HEK293 (cell line): ENCODE data around the gene EVC2.

ENCODE experiments used
- CTCF ChIA-PET: fragments of 350-600 bp; formaldehyde crosslinking; extraction: SDS; loops from one replicate; lab custom pipeline; 2021; ENCODE audit warnings: antibody characterized with exemption; lab: Yijun Ruan, JAX
- POLR2A ChIA-PET: fragments of 300-600 bp; formaldehyde crosslinking; extraction: SDS; loops from one replicate; lab custom pipeline; 2020; ENCODE audit warnings: antibody characterized with exemption, inconsistent platforms; lab: Yijun Ruan, JAX
- H3K27ac ChIP-seq: fragments of 200-500 bp; sonication (Bioruptor generic); 2 replicates; pipeline ENCODE4 v1.5.1; 2014; ENCODE audit warnings: low read depth, low read length, control low read depth, inconsistent platforms; ENCODE audit errors: extremely low read depth
- H3K36me3 ChIP-seq, 2 experiments: fragments of 200-500 bp in 1 of 2; sonication (Bioruptor generic) in 1 of 2; 1 replicate in 1 of 2; 2 replicates in 1 of 2; pipeline ENCODE4 v1.5.1; 2014 to 2017; ENCODE audit warnings: inconsistent platforms in 2 of 2, low read length in 2 of 2; ENCODE audit not compliant: control insufficient read depth in 2 of 2, insufficient read depth in 1 of 2
- H3K4me1 ChIP-seq: fragments of 200-500 bp; sonication (Bioruptor generic); 2 replicates; pipeline ENCODE4 v1.5.1; 2014; ENCODE audit warnings: mild to moderate bottlenecking, low read length, inconsistent platforms; ENCODE audit not compliant: control insufficient read depth, insufficient read depth
- H3K4me3 ChIP-seq: 2 replicates; pipeline ENCODE4 v1.5.1; 2011; ENCODE audit warnings: low read depth, mild to moderate bottlenecking, control low read depth, low read length, moderate library complexity
- H3K9me3 ChIP-seq: fragments of 200-500 bp; sonication (Bioruptor generic); 2 replicates; pipeline ENCODE4 v1.5.1; 2014; ENCODE audit warnings: low read depth, low read length, inconsistent platforms; ENCODE audit not compliant: control insufficient read depth, insufficient read depth
- BCL11A ChIP-seq: fragments of 450-650 bp; formaldehyde crosslinking; IDR thresholded peaks from 2 replicates; pipeline ENCODE4 v1.5.1; 2016; ENCODE audit warnings: low read depth, missing biosample characterization, missing genetic modification characterization
- GFI1B ChIP-seq: fragments of 450-650 bp; formaldehyde crosslinking; IDR thresholded peaks from 2 replicates; pipeline ENCODE4 v1.5.1; 2016; ENCODE audit warnings: missing biosample characterization, missing genetic modification characterization
- KLF10 ChIP-seq: fragments of 450-650 bp; IDR thresholded peaks from 2 replicates; pipeline ENCODE4 v1.5.1; 2018; ENCODE audit warnings: missing biosample characterization, mild to moderate bottlenecking, missing genetic modification characterization
- KLF7 ChIP-seq: fragments of 450-650 bp; formaldehyde crosslinking; IDR thresholded peaks from 2 replicates; pipeline ENCODE4 v1.5.1; 2016; ENCODE audit warnings: missing biosample characterization, missing genetic modification characterization, borderline replicate concordance
- MEIS1 ChIP-seq: sonication (generic); formaldehyde crosslinking; IDR thresholded peaks from 2 replicates; pipeline ENCODE4 v1.8.1; 2022; ENCODE audit warnings: missing genetic modification reagents, mild to moderate bottlenecking, borderline replicate concordance
- TCF7L2 ChIP-seq: IDR thresholded peaks from 2 replicates; pipeline ENCODE4 v1.6.1; 2011; ENCODE audit warnings: low read depth, mild to moderate bottlenecking, inconsistent platforms, low read length, moderate library complexity, borderline replicate concordance
- YY1 ChIP-seq: fragments of 450-650 bp; formaldehyde crosslinking; IDR thresholded peaks from 2 replicates; pipeline ENCODE4 v1.5.1; 2018; ENCODE audit warnings: missing biosample characterization, missing genetic modification characterization
- ZNF274 ChIP-seq, 2 experiments: fragments of 200-500 bp in 1 of 2; fragments of 450-650 bp in 1 of 2; sonication (Bioruptor generic) in 1 of 2; formaldehyde crosslinking in 1 of 2; IDR thresholded peaks; 2 replicates each; pipeline versions ENCODE4 v1.5.1 to v1.6.1; 2014 to 2016; ENCODE audit warnings: borderline replicate concordance in 1 of 2, inconsistent platforms in 1 of 2, low read length in 1 of 2, missing biosample characterization in 1 of 2, missing genetic modification characterization in 1 of 2
- ZNF341 ChIP-seq: fragments of 450-650 bp; formaldehyde crosslinking; IDR thresholded peaks from 2 replicates; pipeline ENCODE4; 2016; ENCODE audit warnings: low read depth, missing biosample characterization, missing genetic modification characterization
- ZNF354C ChIP-seq: fragments of 450-650 bp; formaldehyde crosslinking; IDR thresholded peaks from 2 replicates; pipeline ENCODE4 v1.5.1; 2016; ENCODE audit warnings: missing biosample characterization, missing genetic modification characterization, low read depth, borderline replicate concordance
- ZNF391 ChIP-seq: fragments of 450-650 bp; formaldehyde crosslinking; IDR thresholded peaks from 2 replicates; pipeline ENCODE4 v1.5.1; 2016; ENCODE audit warnings: low read depth, missing biosample characterization, missing genetic modification characterization, borderline replicate concordance
- ZNF501 ChIP-seq: fragments of 450-650 bp; formaldehyde crosslinking; IDR thresholded peaks from 2 replicates; pipeline ENCODE4 v1.5.1; 2016; ENCODE audit warnings: missing biosample characterization, missing genetic modification characterization
- ZNF544 ChIP-seq: fragments of 450-650 bp; formaldehyde crosslinking; IDR thresholded peaks from 2 replicates; pipeline ENCODE4 v1.5.0; 2017; ENCODE audit warnings: missing biosample characterization, missing genetic modification characterization
- ZNF549 ChIP-seq: fragments of 450-650 bp; IDR thresholded peaks from 2 replicates; pipeline ENCODE4 v1.5.1; 2018; ENCODE audit warnings: missing biosample characterization, missing genetic modification characterization, mild to moderate bottlenecking, inconsistent platforms, moderate library complexity
- ZNF830 ChIP-seq: fragments of 450-650 bp; IDR thresholded peaks from 2 replicates; pipeline ENCODE4 v1.5.0; 2018; ENCODE audit warnings: missing biosample characterization, missing genetic modification characterization, low read depth, mild to moderate bottlenecking, moderate library complexity
- TF ChIP-seq, protein P1 (sequence below): fragments of 450-650 bp; formaldehyde crosslinking; conservative IDR thresholded peaks from 2 replicates; pipeline ENCODE4 v1.5.1; 2016; ENCODE audit warnings: low read depth, missing biosample characterization, missing genetic modification characterization
- TF ChIP-seq, protein P2 (sequence below): fragments of 450-650 bp; formaldehyde crosslinking; IDR thresholded peaks from 2 replicates; pipeline ENCODE4 v1.5.1; 2016; ENCODE audit warnings: missing biosample characterization, missing genetic modification characterization
- TF ChIP-seq, protein P3 (sequence below): fragments of 450-650 bp; formaldehyde crosslinking; IDR thresholded peaks from 2 replicates; pipeline ENCODE4 v1.5.1; 2016; ENCODE audit warnings: missing biosample characterization, missing genetic modification characterization
- TF ChIP-seq, protein P4 (sequence below): fragments of 450-650 bp; formaldehyde crosslinking; optimal IDR thresholded peaks from 2 replicates; pipeline ENCODE3; 2016; ENCODE audit warnings: missing biosample characterization, mild to moderate bottlenecking, missing genetic modification characterization
- TF ChIP-seq, protein P5 (sequence below): fragments of 450-650 bp; formaldehyde crosslinking; IDR thresholded peaks from 2 replicates; pipeline ENCODE4 v1.5.1; 2017; ENCODE audit warnings: missing biosample characterization, missing genetic modification characterization

The EVC2 gene

DNA sequence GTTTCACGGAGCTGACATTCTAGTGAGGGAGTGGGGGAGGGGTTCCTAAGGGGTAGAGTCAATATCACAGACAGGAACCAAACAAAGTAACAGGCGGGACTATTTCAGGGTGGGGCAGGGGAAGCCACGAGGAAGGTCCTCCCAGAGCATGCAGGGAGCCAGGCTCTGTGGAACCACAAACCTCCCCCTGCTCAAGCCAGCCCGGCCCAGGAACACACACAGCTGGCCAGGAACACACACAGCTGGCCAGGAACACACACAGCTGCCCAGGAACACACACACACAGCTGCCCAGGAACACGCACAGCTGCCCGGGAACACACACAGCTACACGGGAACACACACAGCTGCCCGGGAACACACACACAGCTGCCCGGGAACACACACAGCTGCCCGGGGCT lies 24.8 kb downstream of the EVC2 start (continued):
- TF ChIP-seq, protein P1, sequence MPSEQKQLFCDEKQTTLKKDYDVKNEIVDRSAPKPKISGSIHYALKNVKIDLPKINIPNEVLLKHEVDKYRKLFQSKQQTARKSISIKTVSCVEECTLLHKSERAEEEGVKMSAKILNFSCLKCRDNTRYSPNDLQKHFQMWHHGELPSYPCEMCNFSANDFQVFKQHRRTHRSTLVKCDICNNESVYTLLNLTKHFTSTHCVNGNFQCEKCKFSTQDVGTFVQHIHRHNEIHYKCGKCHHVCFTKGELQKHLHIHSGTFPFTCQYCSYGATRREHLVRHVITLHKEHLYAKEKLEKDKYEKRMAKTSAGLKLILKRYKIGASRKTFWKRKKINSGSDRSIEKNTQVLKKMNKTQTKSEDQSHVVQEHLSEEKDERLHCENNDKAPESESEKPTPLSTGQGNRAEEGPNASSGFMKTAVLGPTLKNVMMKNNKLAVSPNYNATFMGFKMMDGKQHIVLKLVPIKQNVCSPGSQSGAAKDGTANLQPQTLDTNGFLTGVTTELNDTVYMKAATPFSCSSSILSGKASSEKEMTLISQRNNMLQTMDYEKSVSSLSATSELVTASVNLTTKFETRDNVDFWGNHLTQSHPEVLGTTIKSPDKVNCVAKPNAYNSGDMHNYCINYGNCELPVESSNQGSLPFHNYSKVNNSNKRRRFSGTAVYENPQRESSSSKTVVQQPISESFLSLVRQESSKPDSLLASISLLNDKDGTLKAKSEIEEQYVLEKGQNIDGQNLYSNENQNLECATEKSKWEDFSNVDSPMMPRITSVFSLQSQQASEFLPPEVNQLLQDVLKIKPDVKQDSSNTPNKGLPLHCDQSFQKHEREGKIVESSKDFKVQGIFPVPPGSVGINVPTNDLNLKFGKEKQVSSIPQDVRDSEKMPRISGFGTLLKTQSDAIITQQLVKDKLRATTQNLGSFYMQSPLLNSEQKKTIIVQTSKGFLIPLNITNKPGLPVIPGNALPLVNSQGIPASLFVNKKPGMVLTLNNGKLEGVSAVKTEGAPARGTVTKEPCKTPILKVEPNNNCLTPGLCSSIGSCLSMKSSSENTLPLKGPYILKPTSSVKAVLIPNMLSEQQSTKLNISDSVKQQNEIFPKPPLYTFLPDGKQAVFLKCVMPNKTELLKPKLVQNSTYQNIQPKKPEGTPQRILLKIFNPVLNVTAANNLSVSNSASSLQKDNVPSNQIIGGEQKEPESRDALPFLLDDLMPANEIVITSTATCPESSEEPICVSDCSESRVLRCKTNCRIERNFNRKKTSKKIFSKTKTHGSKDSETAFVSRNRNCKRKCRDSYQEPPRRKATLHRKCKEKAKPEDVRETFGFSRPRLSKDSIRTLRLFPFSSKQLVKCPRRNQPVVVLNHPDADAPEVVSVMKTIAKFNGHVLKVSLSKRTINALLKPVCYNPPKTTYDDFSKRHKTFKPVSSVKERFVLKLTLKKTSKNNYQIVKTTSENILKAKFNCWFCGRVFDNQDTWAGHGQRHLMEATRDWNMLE (tag by site-specific recombination), result no peak
- TF ChIP-seq BCL11A, result no peak
- TF ChIP-seq ZNF549 (tag by site-specific recombination), result no peak
- TF ChIP-seq KLF7, result no peak

DNA sequence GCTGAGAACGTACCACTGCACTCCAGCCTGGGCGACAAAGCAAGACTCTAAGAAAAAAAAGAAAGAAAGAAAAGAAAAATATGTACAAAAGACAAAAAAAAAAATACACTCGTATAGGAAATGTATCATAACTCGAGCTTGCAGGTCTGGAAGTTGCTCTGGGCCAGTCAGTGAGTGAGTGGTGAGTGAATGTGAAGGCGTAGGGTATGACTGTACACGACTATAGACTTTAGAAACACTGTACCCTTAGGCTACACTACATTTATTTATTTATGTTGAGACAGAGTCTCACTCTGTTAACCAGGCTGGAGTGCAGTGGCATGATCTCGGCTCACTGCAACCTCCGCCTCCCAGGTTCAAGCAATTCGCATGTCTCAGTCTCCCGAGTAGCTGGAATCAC lies 29.4 kb downstream of the EVC2 start:
- CTCF ChIA-PET, result no interaction called here
- no peak overlapping the region for H3K27ac ChIP-seq
- no peaks in the 10 kb centered on the region for H3K36me3 ChIP-seq
- no peaks in the 10 kb centered on the region for H3K4me1 ChIP-seq
- H3K4me3 ChIP-seq, result no peak overlapping the region
- TF ChIP-seq ZNF544 (tag by site-specific recombination) (no peak), ZNF391 (tag by site-specific recombination) (no peak), KLF10 (tag by site-specific recombination) (no peak), TCF7L2 (no peak), ZNF830 (tag by site-specific recombination) (no peak), GFI1B (tag by site-specific recombination) (no peak), ZNF501 (tag by site-specific recombination) (no peak), ZNF341 (tag by site-specific recombination) (no peak), YY1 (tag by site-specific recombination) (no peak)
- TF ChIP-seq, protein P2, sequence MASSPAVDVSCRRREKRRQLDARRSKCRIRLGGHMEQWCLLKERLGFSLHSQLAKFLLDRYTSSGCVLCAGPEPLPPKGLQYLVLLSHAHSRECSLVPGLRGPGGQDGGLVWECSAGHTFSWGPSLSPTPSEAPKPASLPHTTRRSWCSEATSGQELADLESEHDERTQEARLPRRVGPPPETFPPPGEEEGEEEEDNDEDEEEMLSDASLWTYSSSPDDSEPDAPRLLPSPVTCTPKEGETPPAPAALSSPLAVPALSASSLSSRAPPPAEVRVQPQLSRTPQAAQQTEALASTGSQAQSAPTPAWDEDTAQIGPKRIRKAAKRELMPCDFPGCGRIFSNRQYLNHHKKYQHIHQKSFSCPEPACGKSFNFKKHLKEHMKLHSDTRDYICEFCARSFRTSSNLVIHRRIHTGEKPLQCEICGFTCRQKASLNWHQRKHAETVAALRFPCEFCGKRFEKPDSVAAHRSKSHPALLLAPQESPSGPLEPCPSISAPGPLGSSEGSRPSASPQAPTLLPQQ (tag by site-specific recombination), result no peak
- TF ChIP-seq, protein P3, sequence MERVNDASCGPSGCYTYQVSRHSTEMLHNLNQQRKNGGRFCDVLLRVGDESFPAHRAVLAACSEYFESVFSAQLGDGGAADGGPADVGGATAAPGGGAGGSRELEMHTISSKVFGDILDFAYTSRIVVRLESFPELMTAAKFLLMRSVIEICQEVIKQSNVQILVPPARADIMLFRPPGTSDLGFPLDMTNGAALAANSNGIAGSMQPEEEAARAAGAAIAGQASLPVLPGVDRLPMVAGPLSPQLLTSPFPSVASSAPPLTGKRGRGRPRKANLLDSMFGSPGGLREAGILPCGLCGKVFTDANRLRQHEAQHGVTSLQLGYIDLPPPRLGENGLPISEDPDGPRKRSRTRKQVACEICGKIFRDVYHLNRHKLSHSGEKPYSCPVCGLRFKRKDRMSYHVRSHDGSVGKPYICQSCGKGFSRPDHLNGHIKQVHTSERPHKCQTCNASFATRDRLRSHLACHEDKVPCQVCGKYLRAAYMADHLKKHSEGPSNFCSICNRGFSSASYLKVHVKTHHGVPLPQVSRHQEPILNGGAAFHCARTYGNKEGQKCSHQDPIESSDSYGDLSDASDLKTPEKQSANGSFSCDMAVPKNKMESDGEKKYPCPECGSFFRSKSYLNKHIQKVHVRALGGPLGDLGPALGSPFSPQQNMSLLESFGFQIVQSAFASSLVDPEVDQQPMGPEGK, result no peak
- H3K9me3 ChIP-seq, result no peaks in the 10 kb centered on the region
- POLR2A ChIA-PET, result no interaction called here

DNA sequence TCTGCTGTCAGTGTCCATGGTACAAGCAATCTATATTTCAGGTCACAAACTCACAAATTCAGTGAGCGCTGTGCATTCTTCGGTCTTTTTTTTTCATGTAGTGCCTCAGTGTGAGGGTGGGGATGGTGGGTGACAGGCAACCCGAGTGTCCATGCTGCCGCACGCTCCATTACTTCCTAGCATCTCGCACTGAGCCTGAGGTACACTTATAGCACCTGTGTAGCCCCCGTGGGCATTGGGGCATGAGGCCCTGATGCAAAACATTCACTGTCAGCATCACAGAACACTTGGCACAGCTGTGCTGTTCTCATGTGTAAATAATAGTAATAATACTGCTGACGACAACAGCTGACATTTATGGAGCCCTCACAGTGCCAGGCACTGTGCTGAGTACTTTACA lies 31.6 kb downstream of the EVC2 start:
- no peaks in the 10 kb centered on the region for H3K36me3 ChIP-seq
- CTCF ChIA-PET, result no interaction called here
- no peak overlapping the region for H3K4me3 ChIP-seq
- POLR2A ChIA-PET, result no interaction called here
- no peaks in the 10 kb centered on the region for H3K9me3 ChIP-seq
- H3K27ac ChIP-seq, result no peak overlapping the region
- H3K4me1 ChIP-seq, result no peaks in the 10 kb centered on the region
- TF ChIP-seq, protein P4, sequence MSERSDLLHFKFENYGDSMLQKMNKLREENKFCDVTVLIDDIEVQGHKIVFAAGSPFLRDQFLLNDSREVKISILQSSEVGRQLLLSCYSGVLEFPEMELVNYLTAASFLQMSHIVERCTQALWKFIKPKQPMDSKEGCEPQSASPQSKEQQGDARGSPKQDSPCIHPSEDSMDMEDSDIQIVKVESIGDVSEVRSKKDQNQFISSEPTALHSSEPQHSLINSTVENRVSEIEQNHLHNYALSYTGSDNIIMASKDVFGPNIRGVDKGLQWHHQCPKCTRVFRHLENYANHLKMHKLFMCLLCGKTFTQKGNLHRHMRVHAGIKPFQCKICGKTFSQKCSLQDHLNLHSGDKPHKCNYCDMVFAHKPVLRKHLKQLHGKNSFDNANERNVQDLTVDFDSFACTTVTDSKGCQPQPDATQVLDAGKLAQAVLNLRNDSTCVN, result no peak
- TF ChIP-seq, protein P5, sequence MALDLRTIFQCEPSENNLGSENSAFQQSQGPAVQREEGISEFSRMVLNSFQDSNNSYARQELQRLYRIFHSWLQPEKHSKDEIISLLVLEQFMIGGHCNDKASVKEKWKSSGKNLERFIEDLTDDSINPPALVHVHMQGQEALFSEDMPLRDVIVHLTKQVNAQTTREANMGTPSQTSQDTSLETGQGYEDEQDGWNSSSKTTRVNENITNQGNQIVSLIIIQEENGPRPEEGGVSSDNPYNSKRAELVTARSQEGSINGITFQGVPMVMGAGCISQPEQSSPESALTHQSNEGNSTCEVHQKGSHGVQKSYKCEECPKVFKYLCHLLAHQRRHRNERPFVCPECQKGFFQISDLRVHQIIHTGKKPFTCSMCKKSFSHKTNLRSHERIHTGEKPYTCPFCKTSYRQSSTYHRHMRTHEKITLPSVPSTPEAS (tag by site-specific recombination), result no peak
- TF ChIP-seq ZNF354C (tag by site-specific recombination) (no peak), ZNF274 (IDR thresholded peaks at IDR 0.05; ENCODE audit: low read length) (no peak), ZNF274 (tag by site-specific recombination; IDR thresholded peaks at IDR 0.05; ENCODE audit: borderline replicate concordance) (no peak), MEIS1 (no peak)
